Measurements from ENCODE around the gene WDR37. TPM values are rescaled to one million over a fixed set of nuclear protein-coding genes. Genes with fewer than 3 reads are reported as not detected.

Gene WDR37
- total and polyA plus RNA-seq, 10 of the 15 experiments (the other 5 are each of a cell fraction or from before 2014, with no cell fraction given) = 1.9 to 11.1 (median 7.1) TPM

DNA sequence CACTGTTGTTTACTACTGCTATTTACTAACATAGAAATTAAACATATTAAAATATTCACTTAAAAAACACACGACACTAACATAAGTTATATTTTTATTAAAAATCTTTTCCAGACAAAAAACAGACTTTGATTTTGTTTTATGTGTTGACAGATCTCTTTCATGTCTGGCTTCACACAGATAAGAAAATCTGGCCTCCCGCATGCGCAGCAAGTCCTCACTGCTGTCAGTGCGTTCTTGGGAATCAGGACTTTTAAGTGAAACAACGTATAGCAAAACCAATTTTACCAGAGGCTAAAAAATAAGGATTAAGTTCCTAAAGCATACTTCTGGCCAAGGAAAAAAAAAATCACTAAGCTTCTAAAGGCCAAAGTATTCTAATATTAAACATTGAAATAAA is 6.0 kb upstream of the WDR37 start:
- no peak overlapping the region for H2AFZ ChIP-seq (ENCODE audit: control insufficient read depth, low read depth, low read length)
- BruUV-seq (replicated peaks) = no TSS peak
- ChIA-PET SMC1A (ENCODE audit: uncharacterized antibody, unreplicated experiment) (interaction anchor here (0.7 to 1.3 kb wide), 7 partner anchors 14 to 160 kb away, joined by 3 to 6 read pairs (median 3); partner anchors contain the start of gene GTPBP4), CTCF (interaction anchor here (0.6 to 2.1 kb wide), 3 partner anchors 25 to 824 kb away, joined by 3 to 8 read pairs (median 3); no protein-coding TSS in a partner anchor), RAD21 (ENCODE audit: unreplicated experiment) (interaction anchor here (0.9 to 3.1 kb wide), 5 partner anchors 9 to 122 kb away, joined by 3 to 9 read pairs (median 3); partner anchors contain the start of gene GTPBP4), POLR2A (interaction anchor here (0.5 to 3.6 kb wide), 9 partner anchors 8 to 991 kb away, joined by 3 to 19 read pairs (median 7); no protein-coding TSS in a partner anchor)
- FAIRE-seq (no peak), DNase-seq (ENCODE audit: low read depth, low spot score) (no peak), ATAC-seq (no peak)
- peaks cover 3% of the 10 kb centered on the region; the same call in 1 of the 2 replicates for H4K20me1 ChIP-seq (ENCODE audit: control insufficient read depth, insufficient read depth)
- TF ChIP-seq, protein P1, sequence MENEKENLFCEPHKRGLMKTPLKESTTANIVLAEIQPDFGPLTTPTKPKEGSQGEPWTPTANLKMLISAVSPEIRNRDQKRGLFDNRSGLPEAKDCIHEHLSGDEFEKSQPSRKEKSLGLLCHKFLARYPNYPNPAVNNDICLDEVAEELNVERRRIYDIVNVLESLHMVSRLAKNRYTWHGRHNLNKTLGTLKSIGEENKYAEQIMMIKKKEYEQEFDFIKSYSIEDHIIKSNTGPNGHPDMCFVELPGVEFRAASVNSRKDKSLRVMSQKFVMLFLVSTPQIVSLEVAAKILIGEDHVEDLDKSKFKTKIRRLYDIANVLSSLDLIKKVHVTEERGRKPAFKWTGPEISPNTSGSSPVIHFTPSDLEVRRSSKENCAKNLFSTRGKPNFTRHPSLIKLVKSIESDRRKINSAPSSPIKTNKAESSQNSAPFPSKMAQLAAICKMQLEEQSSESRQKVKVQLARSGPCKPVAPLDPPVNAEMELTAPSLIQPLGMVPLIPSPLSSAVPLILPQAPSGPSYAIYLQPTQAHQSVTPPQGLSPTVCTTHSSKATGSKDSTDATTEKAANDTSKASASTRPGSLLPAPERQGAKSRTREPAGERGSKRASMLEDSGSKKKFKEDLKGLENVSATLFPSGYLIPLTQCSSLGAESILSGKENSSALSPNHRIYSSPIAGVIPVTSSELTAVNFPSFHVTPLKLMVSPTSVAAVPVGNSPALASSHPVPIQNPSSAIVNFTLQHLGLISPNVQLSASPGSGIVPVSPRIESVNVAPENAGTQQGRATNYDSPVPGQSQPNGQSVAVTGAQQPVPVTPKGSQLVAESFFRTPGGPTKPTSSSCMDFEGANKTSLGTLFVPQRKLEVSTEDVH (IDR thresholded peaks at IDR 0.05; ENCODE audit: low read depth, partially characterized antibody) = no peak
- TF ChIP-seq BMI1 (IDR thresholded peaks at IDR 0.05; ENCODE audit: borderline replicate concordance) (no peak), JUNB (IDR thresholded peaks at IDR 0.05) (no peak), SUZ12 (IDR thresholded peaks at IDR 0.05; ENCODE audit: unreplicated experiment) (no peak), JUND (IDR thresholded peaks at IDR 0.05; ENCODE audit: low read depth, low read length) (no peak), ZNF592 (IDR thresholded peaks at IDR 0.05) (no peak), SMAD1 (IDR thresholded peaks at IDR 0.05; ENCODE audit: low read depth, partially characterized antibody) (no peak), KDM1A (IDR thresholded peaks at IDR 0.05; ENCODE audit: borderline replicate concordance) (no peak), CHD2 (IDR thresholded peaks at IDR 0.05; ENCODE audit: borderline replicate concordance, low read depth, low read length) (no peak), STAT3 (IDR thresholded peaks at IDR 0.05; ENCODE audit: low read depth, low read length) (no peak), PAX8 (IDR thresholded peaks at IDR 0.05) (no peak)
- TF ChIP-seq, protein P2, sequence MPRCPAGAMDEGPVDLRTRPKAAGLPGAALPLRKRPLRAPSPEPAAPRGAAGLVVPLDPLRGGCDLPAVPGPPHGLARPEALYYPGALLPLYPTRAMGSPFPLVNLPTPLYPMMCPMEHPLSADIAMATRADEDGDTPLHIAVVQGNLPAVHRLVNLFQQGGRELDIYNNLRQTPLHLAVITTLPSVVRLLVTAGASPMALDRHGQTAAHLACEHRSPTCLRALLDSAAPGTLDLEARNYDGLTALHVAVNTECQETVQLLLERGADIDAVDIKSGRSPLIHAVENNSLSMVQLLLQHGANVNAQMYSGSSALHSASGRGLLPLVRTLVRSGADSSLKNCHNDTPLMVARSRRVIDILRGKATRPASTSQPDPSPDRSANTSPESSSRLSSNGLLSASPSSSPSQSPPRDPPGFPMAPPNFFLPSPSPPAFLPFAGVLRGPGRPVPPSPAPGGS (IDR thresholded peaks at IDR 0.05; ENCODE audit: borderline replicate concordance, insufficient read depth, low read depth, low read length, poor library complexity, severe bottlenecking) = no peak
- peak overlapping the region; percentile 95 for H3K4me3 ChIP-seq
- H3K9me3 ChIP-seq (replicated peaks; ENCODE audit: control insufficient read depth, insufficient read depth, low read length) = no peaks in the 10 kb centered on the region
- H3K36me3 ChIP-seq (ENCODE audit: control insufficient read depth in 2 of 2, insufficient read depth in 2 of 2, low read length in 1 of 2) = peaks cover 0 to 16% of the 10 kb centered on the region in 2 experiments; a peak in 2 of 4 replicates
- peak overlapping the region; percentile 32 for H3K4me2 ChIP-seq (ENCODE audit: control insufficient read depth, insufficient read depth)
- in situ Hi-C loops (cut with MboI) = no loop called here
- H3K79me2 ChIP-seq (ENCODE audit: control insufficient read depth, insufficient read depth, low read length) = peaks cover 80% of the 10 kb centered on the region
- no peaks in the 10 kb centered on the region for H3K27me3 ChIP-seq (replicated peaks in 1 of 2; ENCODE audit: control insufficient read depth in 2 of 2, insufficient read depth in 2 of 2, low read length in 1 of 2)
- H3K27ac ChIP-seq (ENCODE audit: control insufficient read depth, insufficient read depth) = peak overlapping the region; percentile 96
- H3K4me1 ChIP-seq (ENCODE audit: control insufficient read depth, insufficient read depth, low read length) = peaks cover 8% of the 10 kb centered on the region
- intact Hi-C loops (cut with micrococcal nuclease; ENCODE audit: unreplicated experiment) = no loop called here
- H3K9ac ChIP-seq (ENCODE audit: control insufficient read depth, insufficient read depth, low read length) = peak overlapping the region; percentile 92
- 2% methylated on average over 5 of the region's 5 CpGs for WGBS (ENCODE audit: insufficient coverage, insufficient replicate concordance, low lambda C conversion rate, missing lambda C conversion rate)

Measured in GM12878 (cell line).